Motor neuron (in vitro differentiated cells): ENCODE results near the gene PLTP. TPM values are rescaled to one million over a fixed set of nuclear protein-coding genes. Genes with fewer than 3 reads are reported as not detected.
"Not testable (repeated sequence)": the region's sequence is repeated elsewhere in the genome, so short reads cannot be mapped to it uniquely, and the experiment has no call there.

Experiments used
- ATAC-seq, 8 experiments: fragments of 200-7000 bp; cut with Tn5 transposase; replicated peaks in 6 of 8; 2 replicates each; pipeline ENCODE4 v1.8.0; 2021; ENCODE audit warnings: mild to moderate bottlenecking in 8 of 8, moderate library complexity in 8 of 8
- H3K27ac ChIP-seq, 2 donors: fragments of 250-450 bp; sonication (Bioruptor Pico); 2 replicates each; pipeline ENCODE4 v1.9.0; 2021; ENCODE audit warnings: antibody characterized with exemption in 2 of 2, mild to moderate bottlenecking in 2 of 2, moderate library complexity in 1 of 2
- H3K4me1 ChIP-seq, 2 donors: fragments of 250-450 bp; sonication (Bioruptor Pico); replicated peaks in 1 of 2; 2 replicates each; pipeline ENCODE4 v1.6.1; 2021; ENCODE audit warnings: antibody characterized with exemption in 2 of 2, mild to moderate bottlenecking in 2 of 2, moderate library complexity in 1 of 2
- H3K4me3 ChIP-seq, 5 donors: fragments of 250-450 bp; sonication (Bioruptor Pico); 2 replicates each; pipeline ENCODE4 v1.9.0; 2021; ENCODE audit warnings: antibody characterized with exemption in 5 of 5, mild to moderate bottlenecking in 5 of 5, moderate library complexity in 4 of 5
- WGBS, 10 experiments: fragments of 450-650 bp; shearing (Covaris generic); methylation state at CpG; one replicate each; pipeline ENCODE4 v1.0.0; 2022; 5-methylcytosine and 5-hydroxymethylcytosine counted together
- in situ Hi-C, 9 experiments: fragments of 400-800 bp; cut with MboI; loops; one replicate each; pipeline ENCODE4 v1.15.0; 2021; ENCODE audit warnings: low sequenced_read_pairs in 9 of 9, low pct_unique_long_range_greater_than_20kb in 2 of 9; ENCODE audit not compliant: unreplicated experiment in 9 of 9
- total RNA-seq, 8 experiments: library from RNA; unstranded; fragments of 300-600 nt; gene quantifications; 2 replicates each; pipeline versions ENCODE4 v1.2.3 to v1.2.4, GENCODE V29; 2022

Gene PLTP
- total RNA-seq, 8 experiments from 2014 or later = 30.7 to 638 (median 41.2) TPM

GRCh38 chr20:45909817-45910669, 1.9 kb downstream of the PLTP start:
- Histone ChIP-seq H3K4me3 (peak overlapping the region; percentile 28 to 50 (median 35)), H3K4me1 (peaks cover 7 to 15% of the 10 kb centered on the region in 2 donors), H3K27ac (peak overlapping the region; percentile 0 to 41)
- in situ Hi-C loops = no loop called here
- no peak for ATAC-seq
- 60 to 100% (median 91%) methylated on average over 1 to 11 of the region's 22 CpGs; no CpG with 5 or more reads in 2 of the 10 experiments for WGBS, 10 experiments

DNA sequence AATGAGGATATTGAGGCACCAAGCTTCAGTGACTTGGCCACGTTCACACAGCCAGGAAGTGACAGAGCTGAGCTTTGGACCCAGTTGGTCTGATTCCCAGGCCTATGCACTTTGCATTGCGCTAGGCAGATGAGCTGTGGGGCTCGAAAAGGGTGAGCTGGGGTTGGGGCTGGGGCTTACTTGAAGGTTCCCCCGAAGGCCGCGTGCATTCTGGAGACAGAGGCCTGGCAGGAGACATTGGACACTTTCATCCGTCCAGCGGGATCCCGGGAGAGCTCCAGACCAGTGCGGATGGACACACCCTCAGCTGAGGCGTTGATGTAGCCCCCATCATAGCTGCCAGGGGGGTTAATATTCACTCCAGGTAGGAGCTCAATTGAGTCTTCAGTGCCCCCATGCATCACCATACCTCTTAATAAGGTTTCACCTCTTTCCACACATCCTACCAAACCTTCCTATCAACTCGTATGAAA, 2.6 kb downstream of the PLTP start:
- in situ Hi-C loops = no loop called here
- Histone ChIP-seq H3K4me3 (no peak overlapping the region), H3K4me1 (peaks cover 7 to 15% of the 10 kb centered on the region in 2 donors), H3K27ac (no peak overlapping the region)
- no peak for ATAC-seq
- WGBS, 10 experiments = 40 to 97% (median 91%) methylated on average over 1 to 6 of the region's 12 CpGs; no CpG with 5 or more reads in 5 of the 10 experiments

DNA sequence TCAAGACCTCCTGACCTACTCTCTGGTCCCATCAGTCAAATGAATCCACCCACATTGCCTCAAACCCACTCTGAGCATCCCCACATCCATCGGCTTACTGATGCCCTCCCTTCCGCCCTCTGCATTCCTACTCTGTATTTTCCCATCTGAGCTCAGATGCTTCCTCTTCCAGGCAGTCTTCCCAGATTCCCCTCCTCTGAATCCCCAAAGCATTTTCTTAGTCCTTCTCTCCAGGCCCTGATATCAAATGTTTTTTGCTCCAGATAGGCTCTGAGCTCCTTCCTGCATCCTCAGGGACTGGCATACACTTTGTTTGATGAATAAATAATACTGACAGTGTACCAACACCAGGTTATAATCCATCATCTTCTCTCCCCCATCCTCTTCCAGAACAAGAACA, 3.9 kb downstream of the PLTP start:
- Histone ChIP-seq H3K4me3 (no peak overlapping the region), H3K4me1 (peaks cover 7 to 15% of the 10 kb centered on the region in 2 donors), H3K27ac (no peak overlapping the region)
- in situ Hi-C loops = no loop called here
- no peak for ATAC-seq
- 83 to 100% (median 100%) methylated on average over 1 to 2 of the region's 2 CpGs; no CpG with 5 or more reads in 5 of the 10 experiments for WGBS, 10 experiments

DNA sequence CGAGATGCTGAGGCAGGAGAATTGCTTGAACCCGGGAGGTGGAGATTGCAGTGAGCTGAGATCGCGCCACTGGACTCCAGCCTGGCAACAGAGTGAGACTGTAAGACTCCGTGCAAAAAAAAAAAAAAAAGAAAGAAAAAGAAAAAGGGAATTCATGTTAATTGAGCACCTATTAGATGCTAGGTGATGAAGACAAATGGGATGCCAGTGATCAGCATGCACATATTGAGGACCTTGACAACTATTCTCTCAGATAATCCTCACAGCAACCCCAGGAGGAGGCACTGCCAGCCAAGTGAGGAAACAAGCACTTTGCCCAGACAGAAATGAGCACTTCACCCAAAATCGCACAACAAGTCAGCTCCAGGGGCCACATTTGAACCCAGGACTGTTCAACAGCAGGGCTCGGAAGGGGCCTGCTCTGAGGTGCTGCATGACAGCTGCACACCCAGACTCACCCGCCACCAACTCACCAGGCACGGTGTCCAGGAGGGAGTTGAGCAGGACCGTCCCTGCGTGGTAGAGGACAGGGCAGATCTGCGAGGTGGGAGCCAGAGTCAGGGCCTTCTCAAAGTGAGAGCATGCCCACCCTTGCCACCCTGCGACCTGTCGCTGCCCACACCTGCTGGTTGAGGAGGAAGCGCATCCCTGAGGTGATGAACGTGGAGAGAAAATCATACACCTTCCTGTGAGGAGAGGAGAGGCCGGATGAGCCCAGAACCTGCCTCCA, 4.6 kb downstream of the PLTP start:
- no peak for ATAC-seq
- Histone ChIP-seq H3K27ac (no peak overlapping the region), H3K4me3 (no peak overlapping the region), H3K4me1 (peaks cover 2 to 11% of the 10 kb centered on the region in 2 donors)
- 82 to 100% (median 97%) methylated on average over 1 to 6 of the region's 17 CpGs; no CpG with 5 or more reads in 2 of the 10 experiments for WGBS, 10 experiments
- in situ Hi-C loops = no loop called here

DNA sequence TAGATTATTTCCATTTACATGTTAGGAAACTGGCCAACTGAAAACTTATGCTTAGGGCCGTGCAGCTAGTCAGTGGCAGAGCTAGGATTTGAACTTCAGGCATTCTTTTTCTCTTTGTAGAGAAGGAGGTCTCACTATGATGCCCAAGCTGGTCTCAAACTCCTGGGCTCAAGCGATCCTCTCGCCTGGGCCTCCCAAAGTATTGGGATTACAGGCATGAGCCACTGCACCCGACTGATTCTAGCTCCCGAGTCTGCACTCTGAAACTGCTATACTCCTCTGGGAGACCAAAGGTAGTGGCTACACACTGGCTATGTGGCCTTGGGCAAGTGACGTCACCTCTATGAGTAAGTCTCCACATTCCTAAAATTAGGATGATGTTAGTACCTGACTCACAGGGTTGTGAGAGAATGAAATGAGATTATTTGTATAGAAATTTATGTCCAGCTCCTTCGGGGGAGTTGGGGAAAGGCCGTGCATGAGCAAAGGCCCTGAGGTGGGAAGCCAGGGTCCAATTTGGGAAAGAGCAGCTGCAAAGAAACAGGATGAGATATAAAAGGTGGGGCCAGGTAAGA, 6.4 kb downstream of the PLTP start:
- 29 to 100% (median 90%) methylated on average over 1 to 7 of the region's 8 CpGs; no CpG with 5 or more reads in 1 of the 10 experiments for WGBS, 10 experiments

DNA sequence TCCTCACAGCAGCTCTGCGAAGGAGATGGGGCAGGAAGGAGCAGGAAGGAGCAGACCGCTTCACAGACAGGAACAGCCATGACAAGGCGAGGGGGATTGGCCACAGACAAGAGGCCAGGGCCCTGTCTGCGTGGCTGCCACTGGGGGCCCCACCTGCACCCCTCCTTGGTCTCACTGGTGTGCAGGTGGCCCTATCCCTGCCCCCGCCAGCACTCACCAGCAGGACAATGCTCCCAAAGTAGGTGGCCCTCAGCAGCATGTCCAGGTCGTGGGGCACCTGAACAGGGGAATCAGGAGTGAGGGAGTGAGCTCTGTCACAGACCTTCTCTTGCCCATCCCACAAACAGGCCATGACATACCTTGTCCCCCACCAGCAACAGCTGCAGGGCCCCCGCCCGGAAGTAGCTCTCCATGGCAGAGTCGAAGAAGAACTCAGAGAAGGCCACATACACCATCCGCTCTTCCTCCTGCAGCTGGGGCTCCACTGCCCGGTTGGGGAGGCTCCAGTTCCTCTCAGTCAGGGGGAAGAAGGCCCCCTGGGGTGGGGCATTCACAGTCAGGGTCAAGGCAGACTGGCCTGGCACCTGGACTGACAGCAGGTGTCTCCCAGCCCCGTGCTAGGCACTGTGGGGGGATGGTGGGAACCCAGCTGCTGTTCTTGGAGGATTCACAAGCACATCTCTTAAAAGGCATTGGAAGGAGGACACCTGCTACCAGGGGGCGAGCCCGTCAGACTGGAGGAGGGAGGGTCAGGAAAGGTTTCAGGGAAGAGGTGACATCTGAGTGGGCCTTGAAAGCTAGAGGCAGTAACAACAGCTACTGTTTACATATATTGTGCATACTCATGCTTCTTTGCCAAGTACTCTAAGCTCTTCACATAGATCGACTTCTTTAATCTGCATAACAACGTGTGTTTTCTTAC, 7.1 kb downstream of the PLTP start:
- H3K27ac ChIP-seq = no peak overlapping the region
- in situ Hi-C loops = no loop called here

More for the DNA sequence above, 6.4 kb downstream of the PLTP start:
- in situ Hi-C loops = no loop called here
- peak in 4 of 8 experiments; percentile 9 to 31 (median 20) for ATAC-seq
- Histone ChIP-seq H3K4me3 (no peak overlapping the region), H3K27ac (no peak overlapping the region), H3K4me1 (peaks cover 0 to 10% of the 10 kb centered on the region in 2 donors)

GRCh38 chr20:45902199-45902701, 9.7 kb downstream of the PLTP start:
- H3K4me3 ChIP-seq = no peak overlapping the region
- ATAC-seq = peak in 2 of 8 experiments; percentile 7 to 15
- H3K4me1 ChIP-seq = no peaks in the 10 kb centered on the region
- H3K27ac ChIP-seq = no peak overlapping the region
- in situ Hi-C loops = no loop called here
- 60 to 100% (median 95%) methylated on average over 1 to 5 of the region's 14 CpGs; no CpG with 5 or more reads in 4 of the 10 experiments for WGBS, 10 experiments

More for the DNA sequence above, 7.1 kb downstream of the PLTP start:
- Histone ChIP-seq H3K4me1 (peaks cover 0 to 6% of the 10 kb centered on the region in 2 donors), H3K4me3 (no peak overlapping the region)
- WGBS, 10 experiments = 64 to 91% (median 80%) methylated on average over 1 to 7 of the region's 16 CpGs; no CpG with 5 or more reads in 3 of the 10 experiments
- ATAC-seq = peak in 5 of 8 experiments; percentile 16 to 81 (median 31)

GRCh38 chr20:45901332-45901731, 10.6 kb downstream of the PLTP start:
- in situ Hi-C loops, H3K4me3 ChIP-seq, ATAC-seq, H3K27ac ChIP-seq, H3K4me1 ChIP-seq: not testable (repeated sequence)
- WGBS, 10 experiments = 80 to 100% (median 98%) methylated on average over 1 to 5 of the region's 6 CpGs; no CpG with 5 or more reads in 4 of the 10 experiments

GRCh38 chr20:45899046-45899835, 12.7 kb downstream of the PLTP start:
- H3K4me1 ChIP-seq = no peaks in the 10 kb centered on the region
- WGBS, 10 experiments = 86 to 100% (median 94%) methylated on average over 1 to 6 of the region's 13 CpGs; no CpG with 5 or more reads in 5 of the 10 experiments
- H3K4me3 ChIP-seq = no peak overlapping the region
- peak in 4 of 8 experiments; percentile 18 to 29 (median 24) for ATAC-seq
- H3K27ac ChIP-seq = no peak overlapping the region
- in situ Hi-C loops = no loop called here

- in situ Hi-C loops = no loop called here
- ATAC-seq = peak in 2 of 8 experiments; percentile 7 to 24
- no peak overlapping the region for H3K27ac ChIP-seq
- H3K4me1 ChIP-seq = no peaks in the 10 kb centered on the region
- WGBS, 10 experiments = 60 to 80% (median 71%) methylated on average over 1 to 3 of the region's 12 CpGs; no CpG with 5 or more reads in 6 of the 10 experiments
- H3K4me3 ChIP-seq = no peak overlapping the region
Measured at GRCh38 chr20:45898285-45898684, 13.7 kb downstream of the PLTP start.

DNA sequence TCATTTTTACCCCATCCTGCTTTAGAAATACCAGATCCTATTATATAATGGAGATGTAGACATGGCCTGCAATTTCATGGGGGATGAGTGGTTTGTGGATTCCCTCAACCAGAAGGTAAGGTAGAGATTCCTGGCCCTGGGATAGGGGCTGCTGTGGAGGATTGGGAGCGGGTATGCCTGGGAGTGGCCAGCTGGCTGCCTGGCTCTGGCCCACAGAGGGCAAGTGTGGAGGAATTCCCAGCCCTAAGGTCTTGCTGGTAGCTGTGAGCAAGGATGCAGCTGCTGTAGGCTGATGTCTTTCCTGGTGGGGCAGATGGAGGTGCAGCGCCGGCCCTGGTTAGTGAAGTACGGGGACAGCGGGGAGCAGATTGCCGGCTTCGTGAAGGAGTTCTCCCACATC, 14.3 kb downstream of the PLTP start:
- Histone ChIP-seq H3K4me1 (no peaks in the 10 kb centered on the region), H3K4me3 (no peak overlapping the region), H3K27ac (no peak overlapping the region)
- peak in 1 of 8 experiments; percentile 5 for ATAC-seq
- in situ Hi-C loops = no loop called here
- 40 to 100% (median 95%) methylated on average over 1 to 7 of the region's 7 CpGs; no CpG with 5 or more reads in 4 of the 10 experiments for WGBS, 10 experiments
